H1 (cell line): ENCODE data around the gene RAP1GAP. TPM values are rescaled to one million over a fixed set of nuclear protein-coding genes. Genes with fewer than 3 reads are reported as not detected.

Experiments used
- CTCF ChIA-PET: fragments of 300-600 bp; sonication (Branson Sonifier 250); formaldehyde crosslinking; loops from one replicate; lab custom pipeline; 2021; ENCODE audit not compliant: partially characterized antibody; lab: Charles Lee
- POLR2A ChIA-PET: fragments of 300-600 bp; sonication (Branson Sonifier 250); formaldehyde crosslinking; loops from one replicate; lab custom pipeline; 2021; ENCODE audit warnings: inconsistent platforms; ENCODE audit not compliant: partially characterized antibody; lab: Charles Lee
- DNase-seq, 2 experiments: peaks; one replicate each; pipeline versions ENCODE4 v3.0.0 to v3.0.0-alpha.2; 2010 to 2022; ENCODE audit warnings: low spot score in 2 of 2, low read depth in 1 of 2, mixed read lengths in 1 of 2
- FAIRE-seq: peaks from 2 replicates; lab custom pipeline; 2011; peaks lifted over from hg19 to GRCh38; lab: Jason Lieb, UNC
- H2AFZ ChIP-seq: 2 replicates; pipeline ENCODE4 v1.8.1; 2012; ENCODE audit warnings: low read length, inconsistent platforms
- H2AK5ac ChIP-seq: 2 replicates; pipeline ENCODE4 v1.6.1; 2013; ENCODE audit warnings: low read depth, low read length
- H2BK120ac ChIP-seq: replicated peaks from 2 replicates; pipeline ENCODE3; 2013; ENCODE audit warnings: low read depth, low read length, inconsistent platforms
- H2BK12ac ChIP-seq: 2 replicates; pipeline ENCODE4 v1.6.1; 2013; ENCODE audit warnings: low read depth, low read length
- H2BK15ac ChIP-seq: 2 replicates; pipeline ENCODE4 v1.6.1; 2013; ENCODE audit warnings: low read length
- H2BK20ac ChIP-seq: 2 replicates; pipeline ENCODE4 v1.6.1; 2013; ENCODE audit warnings: low read length
- H2BK5ac ChIP-seq: 2 replicates; pipeline ENCODE4 v1.6.1; 2013; ENCODE audit warnings: low read depth, low read length
- H3K14ac ChIP-seq: 2 replicates; pipeline ENCODE4 v1.6.1; 2013; ENCODE audit warnings: inconsistent platforms; ENCODE audit not compliant: insufficient read length
- H3K18ac ChIP-seq: 2 replicates; pipeline ENCODE4 v1.6.1; 2013; ENCODE audit warnings: low read length; ENCODE audit errors: extremely low read depth
- H3K23ac ChIP-seq: 2 replicates; pipeline ENCODE4 v1.6.1; 2013; ENCODE audit warnings: inconsistent platforms; ENCODE audit not compliant: insufficient read length
- H3K23me2 ChIP-seq: 2 replicates; pipeline ENCODE4 v1.6.1; 2013; ENCODE audit warnings: low read depth, low read length
- H3K27ac ChIP-seq: 2 replicates; pipeline ENCODE4 v1.6.1; 2011; ENCODE audit warnings: low read depth, low read length, inconsistent platforms
- H3K27me3 ChIP-seq, 4 experiments: replicated peaks in 1 of 4; 1 replicate in 1 of 4; 2 replicates in 3 of 4; pipeline versions ENCODE4 v1.6.1 to v1.8.1; 2011 to 2013; ENCODE audit warnings: low read length in 3 of 4, mild to moderate bottlenecking in 3 of 4, inconsistent platforms in 2 of 4, mixed read lengths in 2 of 4, moderate library complexity in 1 of 4; ENCODE audit not compliant: control insufficient read depth in 3 of 4, insufficient read depth in 3 of 4; ENCODE audit errors: extremely low read depth in 1 of 4
- H3K36me3 ChIP-seq, 4 experiments: 2 replicates each; pipeline versions ENCODE4 v1.6.1 to v1.8.1; 2011 to 2013; ENCODE audit warnings: mild to moderate bottlenecking in 4 of 4, low read length in 3 of 4, moderate library complexity in 2 of 4, control low read depth in 1 of 4, inconsistent platforms in 1 of 4; ENCODE audit not compliant: insufficient read depth in 4 of 4, control insufficient read depth in 2 of 4
- H3K4ac ChIP-seq: replicated peaks from 2 replicates; pipeline ENCODE3; 2013; ENCODE audit warnings: low read length, low read depth, mixed read lengths, inconsistent platforms; ENCODE audit not compliant: insufficient read length
- H3K4me1 ChIP-seq, 4 experiments: replicated peaks in 1 of 4; 1 replicate in 1 of 4; 2 replicates in 3 of 4; pipeline versions ENCODE4 v1.6.1 to v1.8.1; 2011 to 2013; ENCODE audit warnings: low read length in 3 of 4, inconsistent platforms in 2 of 4, mixed read lengths in 1 of 4; ENCODE audit not compliant: insufficient read depth in 4 of 4, control insufficient read depth in 3 of 4
- H3K4me2 ChIP-seq, 2 experiments: 2 replicates each; pipeline versions ENCODE4 v1.6.1 to v1.8.1; 2011 to 2013; ENCODE audit warnings: low read depth in 2 of 2, low read length in 2 of 2, control low read depth in 1 of 2, inconsistent platforms in 1 of 2, mild to moderate bottlenecking in 1 of 2; ENCODE audit not compliant: insufficient read depth in 1 of 2
- H3K4me3 ChIP-seq, 4 experiments: fragments of 200-600, 300-600 bp in 1 of 4; sonication (generic), shearing (Covaris generic), sonication (Bioruptor Twin) in 1 of 4; 2 replicates each; pipeline versions ENCODE4 v1.5.1 to v1.8.1; 2011 to 2016; ENCODE audit warnings: low read length in 4 of 4, low read depth in 3 of 4, control low read depth in 2 of 4, inconsistent platforms in 2 of 4, mild to moderate bottlenecking in 2 of 4, mixed read lengths in 1 of 4, moderate library complexity in 1 of 4; ENCODE audit not compliant: insufficient read depth in 2 of 4; ENCODE audit errors: extremely low read depth in 1 of 4
- H3K56ac ChIP-seq: replicated peaks from 2 replicates; pipeline ENCODE3; 2013; ENCODE audit warnings: low read depth, mild to moderate bottlenecking, mixed read lengths, low read length, inconsistent platforms; ENCODE audit not compliant: insufficient read length
- H3K79me1 ChIP-seq: 2 replicates; pipeline ENCODE4 v1.6.1; 2013; ENCODE audit warnings: low read depth, low read length, control low read depth
- H3K79me2 ChIP-seq, 2 experiments: 2 replicates each; pipeline versions ENCODE4 v1.6.1 to v1.8.1; 2012 to 2013; ENCODE audit warnings: low read length in 2 of 2, mild to moderate bottlenecking in 2 of 2, inconsistent platforms in 1 of 2; ENCODE audit not compliant: insufficient read depth in 2 of 2, control insufficient read depth in 1 of 2
- H3K9ac ChIP-seq, 4 experiments: replicated peaks in 1 of 4; 1 replicate in 1 of 4; 2 replicates in 3 of 4; pipeline versions ENCODE4 v1.6.1 to v1.8.1; 2011 to 2013; ENCODE audit warnings: low read depth in 3 of 4, low read length in 3 of 4, control low read depth in 2 of 4, mild to moderate bottlenecking in 2 of 4, moderate library complexity in 2 of 4, inconsistent platforms in 1 of 4; ENCODE audit errors: extremely low read depth in 1 of 4
- H3K9me3 ChIP-seq, 2 experiments: 2 replicates each; pipeline versions ENCODE4 v1.6.1 to v1.8.1; 2012 to 2013; ENCODE audit warnings: mild to moderate bottlenecking in 2 of 2, moderate library complexity in 2 of 2, control low read depth in 1 of 2, inconsistent platforms in 1 of 2, low read depth in 1 of 2, low read length in 1 of 2, mixed read lengths in 1 of 2; ENCODE audit not compliant: insufficient read depth in 2 of 2
- H4K20me1 ChIP-seq, 2 experiments: replicated peaks in 1 of 2; 2 replicates each; pipeline versions ENCODE3 to v1.8.1; 2011 to 2013; ENCODE audit warnings: inconsistent platforms in 2 of 2, low read length in 2 of 2, mild to moderate bottlenecking in 1 of 2; ENCODE audit not compliant: insufficient read depth in 2 of 2, control insufficient read depth in 1 of 2
- H4K5ac ChIP-seq: 2 replicates; pipeline ENCODE4 v1.6.1; 2013; ENCODE audit warnings: low read length, low read depth, mixed read lengths, inconsistent platforms; ENCODE audit not compliant: insufficient read length
- H4K8ac ChIP-seq: 2 replicates; pipeline ENCODE4 v1.8.0; 2013; ENCODE audit warnings: mild to moderate bottlenecking, moderate library complexity, low read length, inconsistent platforms; ENCODE audit not compliant: insufficient read depth; ENCODE audit errors: extremely low read depth
- H4K91ac ChIP-seq: replicated peaks from 2 replicates; pipeline ENCODE3; 2013; ENCODE audit warnings: low read length, mixed read lengths, inconsistent platforms; ENCODE audit not compliant: insufficient read length
- BACH1 ChIP-seq: IDR thresholded peaks from 2 replicates; pipeline ENCODE4 v1.6.1; 2012; ENCODE audit warnings: low read length, improper control_type of control experiment
- CHD1 ChIP-seq: IDR thresholded peaks from 2 replicates; pipeline ENCODE4 v1.6.1; 2012; ENCODE audit warnings: low read depth, low read length, improper control_type of control experiment
- EP300 ChIP-seq, 2 experiments: IDR thresholded peaks; 1 replicate in 1 of 2; 2 replicates in 1 of 2; pipeline ENCODE4 v1.6.1; 2011 to 2012; ENCODE audit warnings: low read depth in 2 of 2, low read length in 2 of 2, mild to moderate bottlenecking in 2 of 2, borderline replicate concordance in 1 of 2, inconsistent platforms in 1 of 2, moderate library complexity in 1 of 2
- KDM4A ChIP-seq: IDR thresholded peaks from one replicate; pipeline ENCODE4 v1.7.1; 2012; ENCODE audit warnings: low read depth, mild to moderate bottlenecking, moderate library complexity, low read length, inconsistent platforms; ENCODE audit not compliant: severe bottlenecking
- NRF1 ChIP-seq: IDR thresholded peaks from 2 replicates; pipeline ENCODE4 v1.6.1; 2011; ENCODE audit warnings: mild to moderate bottlenecking, low read depth, low read length, improper control_type of control experiment
- PHF8 ChIP-seq: fragments of 200-600 bp; sonication (generic); conservative IDR thresholded peaks from 2 replicates; pipeline ENCODE4 v1.7.1; 2012; ENCODE audit warnings: low read depth, mild to moderate bottlenecking, inconsistent platforms, low read length, moderate library complexity
- SAP30 ChIP-seq: fragments of 300-600 bp; sonication (generic); IDR thresholded peaks from 2 replicates; pipeline ENCODE4 v1.7.1; 2012; ENCODE audit warnings: low read length, moderate library complexity, mild to moderate bottlenecking, inconsistent platforms; ENCODE audit not compliant: insufficient read depth, insufficient replicate concordance
- YY1 ChIP-seq: IDR thresholded peaks from 2 replicates; pipeline ENCODE4 v1.6.1; 2011; ENCODE audit warnings: low read depth, mild to moderate bottlenecking, low read length
- ZNF274 ChIP-seq: IDR thresholded peaks from 2 replicates; pipeline ENCODE4 v1.7.0; 2012; ENCODE audit warnings: low read length, borderline replicate concordance; ENCODE audit errors: extremely low read depth
- WGBS, 2 experiments: shearing (Covaris generic) in 1 of 2; methylation state at CpG; one replicate each; pipeline versions ENCODE4 v1.1.6 to v1.1.7; 2013 to 2015; ENCODE audit warnings: low lambda C conversion rate in 2 of 2, mixed read lengths in 2 of 2, inconsistent platforms in 1 of 2, low coverage in 1 of 2, missing lambda C conversion rate in 1 of 2; ENCODE audit not compliant: insufficient replicate concordance in 2 of 2, insufficient coverage in 1 of 2, insufficient read length in 1 of 2; ENCODE audit errors: extremely low coverage in 1 of 2, missing lambda C conversion rate in 1 of 2; 5-methylcytosine and 5-hydroxymethylcytosine counted together
- polyA plus RNA-seq, 7 experiments: library from polyadenylated mRNA; depleted of rRNA in 3 of 7; stranded (reverse) in 5 of 7; unstranded in 2 of 7; fragments of >200 nt in 5 of 7; fragments of 200-250 nt in 2 of 7; gene quantifications; 1 replicate in 5 of 7; 2 replicates in 1 of 7; 4 replicates in 1 of 7; pipeline versions ENCODE4 v1.2.1 to v1.2.3, GENCODE V29; 2011 to 2013; ENCODE audit warnings: missing spikeins in 2 of 7, mixed read lengths in 2 of 7
- total RNA-seq: library from RNA; stranded (reverse); fragmentation: NEBNext Ultra II Directional; extraction: Animal tissue kit (Norgen Biotek cat#: 25700); gene quantifications from 2 replicates; pipeline ENCODE4 v1.2.1, GENCODE V29; 2021

RAP1GAP gene
- total and polyA plus RNA-seq, 2 of the 8 experiments (the other 6 are each of a cell fraction or from before 2014, with no cell fraction given) = 8.4 TPM

DNA sequence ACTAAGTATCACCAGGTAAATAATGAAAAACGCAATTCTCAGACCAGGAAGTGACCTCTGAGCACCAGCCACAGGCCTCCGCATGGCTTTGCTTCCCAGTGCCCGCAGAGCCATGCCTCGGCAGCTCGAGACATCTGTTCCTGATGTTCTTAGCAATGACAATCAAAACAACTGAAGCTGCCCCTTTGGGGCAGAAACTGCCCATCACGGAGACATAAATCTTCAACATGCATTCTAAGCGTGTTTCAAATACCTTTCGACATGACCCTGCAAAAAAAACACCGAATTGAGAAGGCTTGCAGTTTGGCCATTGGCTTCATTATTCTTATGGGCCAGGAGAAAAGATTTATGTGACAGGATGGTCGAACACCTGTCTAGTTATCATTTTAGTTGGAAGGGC is 5.8 kb upstream of the RAP1GAP start:
- H3K23ac ChIP-seq = no peak overlapping the region
- H2BK20ac ChIP-seq = no peak overlapping the region
- no peak overlapping the region for H4K91ac ChIP-seq
- H3K4ac ChIP-seq = no peak overlapping the region
- CTCF ChIA-PET = no interaction called here
- no peak overlapping the region for H2AK5ac ChIP-seq
- no peak for DNase-seq
- peaks cover 0 to 8% (median 3%) of the 10 kb centered on the region in 4 experiments; a peak in 5 of 7 replicates for H3K27me3 ChIP-seq
- FAIRE-seq = no peak
- POLR2A ChIA-PET = no interaction called here
- H3K4me1 ChIP-seq = peaks cover 0 to 11% (median 5%) of the 10 kb centered on the region in 4 experiments; a peak in 5 of 7 replicates
- no peak overlapping the region for H2BK12ac ChIP-seq
- no peak for TF ChIP-seq BACH1
- no peak for TF ChIP-seq PHF8
- TF ChIP-seq KDM4A = no peak
- no peak for TF ChIP-seq SAP30
- no peak for TF ChIP-seq NRF1
- TF ChIP-seq EP300 (IDR thresholded peaks at IDR 0.05; ENCODE audit: borderline replicate concordance in 1 of 2, low read depth in 2 of 2, low read length in 2 of 2) = no peak
- TF ChIP-seq CHD1 = no peak
- TF ChIP-seq YY1 = no peak
- TF ChIP-seq ZNF274 = no peak
- no peak overlapping the region for H4K5ac ChIP-seq
- peaks cover 0 to 2% of the 10 kb centered on the region in 2 experiments for H4K20me1 ChIP-seq
- no peak overlapping the region for H4K8ac ChIP-seq
- no peak overlapping the region for H3K4me2 ChIP-seq
- no peaks in the 10 kb centered on the region for H3K79me1 ChIP-seq
- H2BK120ac ChIP-seq = no peak overlapping the region
- H3K9me3 ChIP-seq = no peaks in the 10 kb centered on the region
- WGBS, 2 experiments = 88% methylated on average over 10 of the region's 10 CpGs; no CpG with 5 or more reads in 1 of the 2 experiments
- H2AFZ ChIP-seq = no peak overlapping the region
- H3K27ac ChIP-seq = no peak overlapping the region
- H3K9ac ChIP-seq = no peak overlapping the region
- no peaks in the 10 kb centered on the region for H3K79me2 ChIP-seq
- no peak overlapping the region for H3K56ac ChIP-seq
- H3K4me3 ChIP-seq = no peak overlapping the region
- H2BK5ac ChIP-seq = no peak overlapping the region
- H3K23me2 ChIP-seq = no peaks in the 10 kb centered on the region; the same call in none of the 2 replicates
- no peak overlapping the region for H2BK15ac ChIP-seq
- peaks cover 0 to 14% (median 5%) of the 10 kb centered on the region in 4 experiments; a peak in 4 of 8 replicates for H3K36me3 ChIP-seq
- no peak overlapping the region for H3K18ac ChIP-seq
- no peak overlapping the region for H3K14ac ChIP-seq
